OCI-LY7 (cell line): ENCODE data around the gene RALGAPA2. TPM values are rescaled to one million over a fixed set of nuclear protein-coding genes. Genes with fewer than 3 reads are reported as not detected.

Experiments
- BruUV-seq: library from RNA; stranded (reverse); fragments of 400-500 nt; replicated peaks from 2 replicates; lab custom pipeline; 2021; lab: Mats Ljungman, UMichigan
- CTCF ChIA-PET: fragments of 300-600 bp; sonication (Branson Sonifier 250); formaldehyde crosslinking; loops from one replicate; lab custom pipeline; 2022; ENCODE audit warnings: antibody characterized with exemption; ENCODE audit not compliant: unreplicated experiment; lab: Charles Lee
- POLR2A ChIA-PET: fragments of 300-600 bp; sonication (Branson Sonifier 250); formaldehyde crosslinking; loops from one replicate; lab custom pipeline; 2022; ENCODE audit warnings: antibody characterized with exemption; lab: Charles Lee
- DNase-seq: peaks from one replicate; pipeline ENCODE4 v3.0.0-alpha.2; 2015; ENCODE audit warnings: low spot score
- H2AFZ ChIP-seq: fragments of 200-600 bp; sonication (generic), shearing (Covaris generic); 2 replicates; pipeline ENCODE4 v1.6.1; 2014; ENCODE audit warnings: mild to moderate bottlenecking, antibody characterized with exemption, low read length, moderate library complexity
- H3K27ac ChIP-seq: fragments of 200-600 bp; sonication (generic); 2 replicates; pipeline ENCODE4 v1.5.1; 2014; ENCODE audit warnings: mixed run types, low read depth, mild to moderate bottlenecking, moderate library complexity, low read length, inconsistent platforms; ENCODE audit not compliant: poor library complexity, severe bottlenecking
- H3K36me3 ChIP-seq: fragments of 200-600 bp; sonication (generic); 2 replicates; pipeline ENCODE4 v1.6.1; 2014; ENCODE audit warnings: mild to moderate bottlenecking, antibody characterized with exemption, low read length, moderate library complexity, mixed read lengths; ENCODE audit not compliant: insufficient read depth
- H3K4me1 ChIP-seq: fragments of 200-600 bp; sonication (generic); 2 replicates; pipeline ENCODE4 v1.5.1; 2014; ENCODE audit warnings: mild to moderate bottlenecking, low read length; ENCODE audit not compliant: insufficient read depth, poor library complexity, severe bottlenecking
- H3K4me2 ChIP-seq: fragments of 200-600 bp; sonication (generic); 2 replicates; pipeline ENCODE4 v1.6.1; 2014; ENCODE audit warnings: mild to moderate bottlenecking, low read length
- H3K4me3 ChIP-seq: fragments of 200-600 bp; sonication (generic); 2 replicates; pipeline ENCODE4 v1.5.1; 2014; ENCODE audit warnings: mild to moderate bottlenecking, low read depth, low read length; ENCODE audit not compliant: poor library complexity, severe bottlenecking
- H3K79me2 ChIP-seq: fragments of 200-600 bp; sonication (generic); 2 replicates; pipeline ENCODE4 v1.6.1; 2016; ENCODE audit warnings: low read depth, mild to moderate bottlenecking, low read length, moderate library complexity, mixed read lengths; ENCODE audit not compliant: insufficient read depth
- H3K9me2 ChIP-seq: fragments of 200-600 bp; sonication (generic); 2 replicates; pipeline ENCODE4 v1.6.1; 2016; ENCODE audit warnings: mild to moderate bottlenecking, low read length, mixed read lengths; ENCODE audit not compliant: insufficient read depth
- H3K9me3 ChIP-seq: fragments of 200-600 bp; sonication (generic); 2 replicates; pipeline ENCODE4 v1.6.1; 2014; ENCODE audit warnings: mild to moderate bottlenecking, mixed run types, low read length, mixed read lengths
- H4K20me1 ChIP-seq: fragments of 200-600 bp; sonication (generic); 2 replicates; pipeline ENCODE4 v1.6.1; 2014; ENCODE audit warnings: mild to moderate bottlenecking, antibody characterized with exemption, low read length, moderate library complexity, mixed read lengths; ENCODE audit not compliant: insufficient read depth
- EZH2phosphoT487 ChIP-seq: fragments of 200-600 bp; sonication (generic); IDR thresholded peaks from 2 replicates; pipeline ENCODE4 v1.6.1; 2018; ENCODE audit warnings: low read depth, borderline replicate concordance, mild to moderate bottlenecking, mixed run types, antibody characterized with exemption, low read length, moderate library complexity, mixed read lengths
- intact Hi-C: fragments of 100-400 bp; cut with micrococcal nuclease; formaldehyde crosslinking; loops from one replicate; pipeline ENCODE4 v1.10.0; 2022; ENCODE audit not compliant: unreplicated experiment
- total RNA-seq, 2 experiments: library from RNA; depleted of rRNA in 1 of 2; stranded (reverse); fragments of >200 nt in 1 of 2; shearing (Covaris generic) in 1 of 2; gene quantifications; 2 replicates each; pipeline ENCODE4 v1.2.3, GENCODE V29; 2014 to 2022
- TF ChIP-seq, protein P1 (sequence below): fragments of 200-600 bp; sonication (generic); conservative IDR thresholded peaks from 2 replicates; pipeline ENCODE4 v1.5.1; 2014; ENCODE audit warnings: mild to moderate bottlenecking, antibody characterized with exemption, low read length, moderate library complexity, mixed read lengths

The RALGAPA2 gene
- total RNA-seq, 2 experiments from 2014 or later = 9.1 to 17.8 TPM

DNA sequence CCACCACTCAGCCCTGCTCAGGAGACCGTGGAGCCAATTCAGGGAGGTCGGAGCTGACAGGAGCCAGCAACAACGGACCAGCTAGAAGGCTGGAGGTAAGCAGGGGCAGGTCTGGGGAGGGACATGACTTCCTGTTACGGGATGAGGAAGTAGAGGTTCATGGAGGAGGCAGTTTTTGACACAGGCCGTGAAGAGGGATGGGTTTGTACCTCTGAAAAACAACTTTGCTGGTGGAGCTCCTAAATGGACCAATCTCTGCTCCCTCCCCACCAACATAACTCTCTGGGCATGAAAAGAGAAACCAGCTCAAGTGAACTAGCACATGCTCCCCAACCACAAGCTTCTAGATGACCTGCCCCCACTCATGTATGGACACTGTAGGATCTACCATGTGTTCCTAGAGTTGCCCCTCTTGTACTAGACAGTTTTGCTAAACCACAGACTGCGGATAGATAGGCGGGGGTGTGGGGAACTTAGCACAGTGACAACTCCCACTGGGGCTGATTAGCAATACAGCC is 31.4 kb downstream of the RALGAPA2 start:
- no peaks in the 10 kb centered on the region for H3K4me1 ChIP-seq
- no peak overlapping the region for H3K27ac ChIP-seq
- H3K36me3 ChIP-seq = no peaks in the 10 kb centered on the region
- TF ChIP-seq, protein P1, sequence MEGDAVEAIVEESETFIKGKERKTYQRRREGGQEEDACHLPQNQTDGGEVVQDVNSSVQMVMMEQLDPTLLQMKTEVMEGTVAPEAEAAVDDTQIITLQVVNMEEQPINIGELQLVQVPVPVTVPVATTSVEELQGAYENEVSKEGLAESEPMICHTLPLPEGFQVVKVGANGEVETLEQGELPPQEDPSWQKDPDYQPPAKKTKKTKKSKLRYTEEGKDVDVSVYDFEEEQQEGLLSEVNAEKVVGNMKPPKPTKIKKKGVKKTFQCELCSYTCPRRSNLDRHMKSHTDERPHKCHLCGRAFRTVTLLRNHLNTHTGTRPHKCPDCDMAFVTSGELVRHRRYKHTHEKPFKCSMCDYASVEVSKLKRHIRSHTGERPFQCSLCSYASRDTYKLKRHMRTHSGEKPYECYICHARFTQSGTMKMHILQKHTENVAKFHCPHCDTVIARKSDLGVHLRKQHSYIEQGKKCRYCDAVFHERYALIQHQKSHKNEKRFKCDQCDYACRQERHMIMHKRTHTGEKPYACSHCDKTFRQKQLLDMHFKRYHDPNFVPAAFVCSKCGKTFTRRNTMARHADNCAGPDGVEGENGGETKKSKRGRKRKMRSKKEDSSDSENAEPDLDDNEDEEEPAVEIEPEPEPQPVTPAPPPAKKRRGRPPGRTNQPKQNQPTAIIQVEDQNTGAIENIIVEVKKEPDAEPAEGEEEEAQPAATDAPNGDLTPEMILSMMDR = no peak
- no peak for TF ChIP-seq EZH2phosphoT487
- H3K9me2 ChIP-seq = no peaks in the 10 kb centered on the region
- DNase-seq = no peak
- intact Hi-C loops = no loop called here
- POLR2A ChIA-PET = no interaction called here
- H3K9me3 ChIP-seq = no peaks in the 10 kb centered on the region
- CTCF ChIA-PET = no interaction called here
- H4K20me1 ChIP-seq = no peaks in the 10 kb centered on the region
- no peak overlapping the region for H3K4me2 ChIP-seq
- no peaks in the 10 kb centered on the region for H3K79me2 ChIP-seq
- BruUV-seq = no TSS peak
- H3K4me3 ChIP-seq = no peak overlapping the region
- no peak overlapping the region for H2AFZ ChIP-seq

DNA sequence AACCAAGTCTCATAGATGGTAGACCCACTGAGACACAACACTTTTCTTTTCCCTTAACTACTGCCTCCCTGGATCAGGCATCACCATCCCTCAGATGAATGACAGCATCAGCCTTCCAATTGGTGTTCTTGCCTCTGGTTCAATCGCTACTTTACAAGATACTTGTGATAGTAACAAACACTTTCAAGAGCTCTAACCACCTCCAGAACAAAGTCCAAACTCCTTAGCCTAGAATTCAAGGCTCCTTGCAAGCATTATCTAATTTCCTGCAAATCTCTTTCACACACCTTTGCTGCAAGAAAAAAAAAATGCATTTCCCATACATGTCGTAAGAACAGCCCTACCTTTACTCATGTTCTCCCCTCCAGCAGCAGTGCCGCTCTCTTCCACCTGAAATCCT is 33.1 kb downstream of the RALGAPA2 start:
- Histone ChIP-seq H2AFZ (no peak overlapping the region), H3K36me3 (no peaks in the 10 kb centered on the region), H3K27ac (no peak overlapping the region), H3K4me2 (no peak overlapping the region), H3K79me2 (no peaks in the 10 kb centered on the region), H3K4me3 (no peak overlapping the region), H3K9me2 (no peaks in the 10 kb centered on the region), H3K9me3 (no peaks in the 10 kb centered on the region), H4K20me1 (no peaks in the 10 kb centered on the region), H3K4me1 (no peaks in the 10 kb centered on the region)
- CTCF ChIA-PET = no interaction called here
- BruUV-seq = no TSS peak
- no peak for TF ChIP-seq EZH2phosphoT487
- TF ChIP-seq, protein P1 = no peak
- DNase-seq = no peak
- intact Hi-C loops = no loop called here
- POLR2A ChIA-PET = no interaction called here

DNA sequence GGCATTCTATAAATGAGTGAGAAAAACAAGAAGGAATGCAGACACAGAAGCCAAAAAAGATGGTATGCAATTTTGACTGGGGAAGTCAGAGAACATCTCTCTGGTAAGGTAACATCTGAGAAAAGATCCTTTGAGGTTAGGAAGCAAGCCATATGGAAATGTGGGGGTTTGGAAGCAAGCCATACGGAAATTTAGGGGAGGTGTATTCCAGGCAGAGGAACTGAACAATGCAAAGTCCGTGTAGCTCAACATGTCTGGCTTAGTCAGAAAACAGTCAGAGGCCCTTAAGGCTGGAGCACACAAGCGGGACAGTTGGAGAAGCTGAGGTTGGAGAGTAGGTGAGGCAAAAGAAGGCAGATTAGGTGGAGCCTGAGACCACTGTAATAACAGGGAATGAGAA is 35.3 kb downstream of the RALGAPA2 start:
- no peaks in the 10 kb centered on the region for H3K36me3 ChIP-seq
- POLR2A ChIA-PET = no interaction called here
- no peak for DNase-seq
- H2AFZ ChIP-seq = no peak overlapping the region
- H3K4me1 ChIP-seq = no peaks in the 10 kb centered on the region
- intact Hi-C loops = no loop called here
- CTCF ChIA-PET = no interaction called here
- H3K9me3 ChIP-seq = no peaks in the 10 kb centered on the region
- no peaks in the 10 kb centered on the region for H4K20me1 ChIP-seq
- TF ChIP-seq, protein P1 = no peak
- no peak for TF ChIP-seq EZH2phosphoT487
- no peak overlapping the region for H3K4me2 ChIP-seq
- H3K79me2 ChIP-seq = no peaks in the 10 kb centered on the region
- no TSS peak for BruUV-seq
- no peak overlapping the region for H3K4me3 ChIP-seq
- H3K9me2 ChIP-seq = no peaks in the 10 kb centered on the region
- H3K27ac ChIP-seq = no peak overlapping the region
